Gastrocnemius medialis (tissue), 4 donors: ENCODE measurements around the gene TFB2M.

Experiments
- CTCF ChIP-seq, 5 experiments: fragments of 450-650 bp in 3 of 5; fragments of 200-600 bp in 2 of 5; sonication (generic) in 2 of 5; IDR thresholded peaks in 4 of 5; conservative IDR thresholded peaks in 1 of 5; 1 replicate in 4 of 5; 2 replicates in 1 of 5; pipeline ENCODE4 v1.5.1; 2016 to 2019; ENCODE audit warnings: antibody characterized with exemption in 5 of 5, mild to moderate bottlenecking in 3 of 5, moderate library complexity in 3 of 5
- POLR2A ChIP-seq, 2 donors: fragments of 450-650 bp; IDR thresholded peaks; one replicate each; pipeline ENCODE4 v1.6.1; 2017; ENCODE audit warnings: antibody characterized with exemption in 2 of 2, mild to moderate bottlenecking in 2 of 2, moderate library complexity in 2 of 2

GRCh38 chr1:246602194-246602593 is 36.1 kb upstream of the TFB2M start:
- TF ChIP-seq CTCF (IDR thresholded peaks at IDR 0.05 in 4 of 5, conservative IDR thresholded peaks at IDR 0.05 in 1 of 5) (no peak), POLR2A (IDR thresholded peaks at IDR 0.05) (no peak)
